Keratinocyte (primary cell): ENCODE results near the gene EIF4E1B. TPM values are rescaled to one million over a fixed set of nuclear protein-coding genes. Genes with fewer than 3 reads are reported as not detected.

Source experiments
- DNase-seq: peaks from one replicate; pipeline ENCODE4 v3.0.0-alpha.2; 2011; ENCODE audit warnings: low read depth, missing footprints, low spot score
- FAIRE-seq: peaks from 2 replicates; lab custom pipeline; 2011; peaks lifted over from hg19 to GRCh38; lab: Jason Lieb, UNC
- H2AFZ ChIP-seq: 2 replicates; pipeline ENCODE4 v1.6.0; 2012; ENCODE audit warnings: low read length, control low read depth, inconsistent platforms; ENCODE audit not compliant: control insufficient read depth
- H3K27ac ChIP-seq: 2 replicates; pipeline ENCODE4 v1.5.1; 2011; ENCODE audit warnings: low read length; ENCODE audit not compliant: control insufficient read depth, insufficient read depth
- H3K27me3 ChIP-seq: 3 replicates; pipeline ENCODE4 v1.6.0; 2011; ENCODE audit warnings: low read length; ENCODE audit not compliant: control insufficient read depth, insufficient read depth; ENCODE audit errors: extremely low read depth
- H3K36me3 ChIP-seq, 2 experiments: 2 replicates in 1 of 2; 3 replicates in 1 of 2; pipeline ENCODE4 v1.5.1; 2011; ENCODE audit warnings: low read length in 2 of 2, mild to moderate bottlenecking in 1 of 2; ENCODE audit not compliant: control insufficient read depth in 2 of 2, insufficient read depth in 2 of 2; ENCODE audit errors: extremely low read depth in 1 of 2
- H3K4me1 ChIP-seq: 3 replicates; pipeline ENCODE4 v1.5.1; 2011; ENCODE audit warnings: low read length; ENCODE audit not compliant: control insufficient read depth, insufficient read depth; ENCODE audit errors: extremely low read depth
- H3K4me2 ChIP-seq: 3 replicates; pipeline ENCODE4 v1.6.0; 2011; ENCODE audit warnings: low read depth, low read length; ENCODE audit not compliant: control insufficient read depth, insufficient read depth; ENCODE audit errors: extremely low read depth
- H3K4me3 ChIP-seq, 3 experiments: fragments of 200-600 bp in 1 of 3; sonication (generic) in 1 of 3; 2 replicates in 2 of 3; 3 replicates in 1 of 3; pipeline ENCODE4 v1.5.1; 2011 to 2016; ENCODE audit warnings: low read length in 3 of 3, mild to moderate bottlenecking in 3 of 3, control low read depth in 2 of 3, inconsistent platforms in 1 of 3, low read depth in 1 of 3, mixed read lengths in 1 of 3, mixed run types in 1 of 3, moderate library complexity in 1 of 3; ENCODE audit not compliant: control insufficient read depth in 2 of 3, insufficient read depth in 2 of 3; ENCODE audit errors: extremely low read depth in 1 of 3
- H3K79me2 ChIP-seq: 2 replicates; pipeline ENCODE4 v1.6.0; 2012; ENCODE audit warnings: low read length; ENCODE audit not compliant: control insufficient read depth, insufficient read depth
- H3K9ac ChIP-seq: 3 replicates; pipeline ENCODE4 v1.6.0; 2011; ENCODE audit warnings: low read length; ENCODE audit not compliant: control insufficient read depth, insufficient read depth; ENCODE audit errors: extremely low read depth
- H3K9me1 ChIP-seq: 3 replicates; pipeline ENCODE4 v1.6.0; 2011; ENCODE audit warnings: low read length; ENCODE audit not compliant: control insufficient read depth, insufficient read depth; ENCODE audit errors: extremely low read depth
- H3K9me3 ChIP-seq: 2 replicates; pipeline ENCODE4 v1.5.1; 2012; ENCODE audit warnings: low read depth, low read length; ENCODE audit not compliant: control insufficient read depth
- H4K20me1 ChIP-seq: 3 replicates; pipeline ENCODE4 v1.6.0; 2011; ENCODE audit warnings: low read length; ENCODE audit not compliant: control insufficient read depth, insufficient read depth; ENCODE audit errors: extremely low read depth
- EZH2 ChIP-seq: IDR thresholded peaks from one replicate; pipeline ENCODE4 v1.6.1; 2012; ENCODE audit warnings: inconsistent platforms, mild to moderate bottlenecking, low read length, moderate library complexity
- dilution Hi-C: fragments of 300-500 bp; cut with MboI; formaldehyde crosslinking; loops from one replicate; pipeline ENCODE4 v1.7.0; 2020; ENCODE audit warnings: low sequenced_read_pairs; ENCODE audit not compliant: extremely low pct_ligation_motif_present
- polyA plus RNA-seq, 5 experiments: library from polyadenylated mRNA; depleted of rRNA in 3 of 5; stranded (reverse) in 3 of 5; stranded (forward) in 1 of 5; unstranded in 1 of 5; fragments of >200 nt; gene quantifications; 1 replicate in 1 of 5; 2 replicates in 3 of 5; 3 replicates in 1 of 5; pipeline versions ENCODE4 v1.2.1 to v1.2.3, GENCODE V29; 2011 to 2012; ENCODE audit warnings: missing spikeins in 2 of 5, low read depth in 1 of 5, low replicate concordance in 1 of 5
- TF ChIP-seq, protein P1 (sequence below), 3 experiments: IDR thresholded peaks in 1 of 3; conservative IDR thresholded peaks in 1 of 3; optimal IDR thresholded peaks in 1 of 3; 2 replicates in 2 of 3; 3 replicates in 1 of 3; pipeline versions ENCODE3 to v1.5.1; 2011; ENCODE audit warnings: low read length in 3 of 3, mild to moderate bottlenecking in 3 of 3, moderate library complexity in 2 of 3, control low read depth in 1 of 3, inconsistent platforms in 1 of 3; ENCODE audit not compliant: insufficient read depth in 2 of 3; ENCODE audit errors: extremely low read depth in 1 of 3

EIF4E1B gene
- polyA plus RNA-seq, 1 donor (not counting 4 experiments of a cell fraction or from before 2014, with no cell fraction given) = not detected

DNA sequence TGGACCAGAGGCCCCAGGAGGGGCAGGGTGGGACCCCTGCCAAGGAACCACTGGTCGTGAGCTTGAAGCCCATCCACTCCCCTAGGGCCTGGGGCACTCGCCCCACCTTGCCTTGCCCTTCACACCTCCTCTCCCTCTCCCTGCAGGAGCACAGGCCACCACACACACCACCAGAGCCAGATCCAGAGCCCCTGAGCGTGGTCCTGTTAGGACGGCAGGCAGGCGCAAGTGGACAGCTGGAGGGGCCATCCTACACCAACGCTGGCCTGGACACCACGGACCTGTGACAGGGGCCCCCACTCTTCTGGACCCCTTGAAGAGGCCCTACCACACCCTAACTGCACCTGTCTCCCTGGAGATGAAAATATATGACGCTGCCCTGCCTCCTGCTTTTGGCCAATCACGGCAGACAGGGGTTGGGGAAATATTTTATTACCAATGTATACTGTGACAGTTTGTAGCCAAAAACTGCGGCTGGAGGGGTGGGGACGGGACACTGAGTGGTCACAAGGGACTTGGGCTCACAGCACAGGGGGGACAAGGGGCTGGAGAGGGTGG lies 35.0 kb upstream of the EIF4E1B start:
- Histone ChIP-seq H3K79me2 (no peaks in the 10 kb centered on the region), H3K27ac (no peak overlapping the region), H3K9me3 (peaks cover 6% of the 10 kb centered on the region), H3K4me3 (no peak overlapping the region), H3K9me1 (no peaks in the 10 kb centered on the region), H3K27me3 (no peaks in the 10 kb centered on the region), H3K4me1 (peaks cover 3% of the 10 kb centered on the region), H3K4me2 (no peak overlapping the region), H3K36me3 (peaks cover 3 to 4% of the 10 kb centered on the region in 2 experiments), H3K9ac (no peak overlapping the region), H2AFZ (no peak overlapping the region), H4K20me1 (no peaks in the 10 kb centered on the region)
- FAIRE-seq (no peak), DNase-seq (no peak)
- TF ChIP-seq, protein P1, sequence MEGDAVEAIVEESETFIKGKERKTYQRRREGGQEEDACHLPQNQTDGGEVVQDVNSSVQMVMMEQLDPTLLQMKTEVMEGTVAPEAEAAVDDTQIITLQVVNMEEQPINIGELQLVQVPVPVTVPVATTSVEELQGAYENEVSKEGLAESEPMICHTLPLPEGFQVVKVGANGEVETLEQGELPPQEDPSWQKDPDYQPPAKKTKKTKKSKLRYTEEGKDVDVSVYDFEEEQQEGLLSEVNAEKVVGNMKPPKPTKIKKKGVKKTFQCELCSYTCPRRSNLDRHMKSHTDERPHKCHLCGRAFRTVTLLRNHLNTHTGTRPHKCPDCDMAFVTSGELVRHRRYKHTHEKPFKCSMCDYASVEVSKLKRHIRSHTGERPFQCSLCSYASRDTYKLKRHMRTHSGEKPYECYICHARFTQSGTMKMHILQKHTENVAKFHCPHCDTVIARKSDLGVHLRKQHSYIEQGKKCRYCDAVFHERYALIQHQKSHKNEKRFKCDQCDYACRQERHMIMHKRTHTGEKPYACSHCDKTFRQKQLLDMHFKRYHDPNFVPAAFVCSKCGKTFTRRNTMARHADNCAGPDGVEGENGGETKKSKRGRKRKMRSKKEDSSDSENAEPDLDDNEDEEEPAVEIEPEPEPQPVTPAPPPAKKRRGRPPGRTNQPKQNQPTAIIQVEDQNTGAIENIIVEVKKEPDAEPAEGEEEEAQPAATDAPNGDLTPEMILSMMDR (optimal IDR thresholded peaks at IDR 0.05 in 1 of 3, IDR thresholded peaks at IDR 0.05 in 1 of 3, conservative IDR thresholded peaks at IDR 0.05 in 1 of 3; ENCODE audit: extremely low read depth in 1 of 3, insufficient read depth in 2 of 3, low read length in 3 of 3) = no peak
- no peak for TF ChIP-seq EZH2
- dilution Hi-C loops = no loop called here

DNA sequence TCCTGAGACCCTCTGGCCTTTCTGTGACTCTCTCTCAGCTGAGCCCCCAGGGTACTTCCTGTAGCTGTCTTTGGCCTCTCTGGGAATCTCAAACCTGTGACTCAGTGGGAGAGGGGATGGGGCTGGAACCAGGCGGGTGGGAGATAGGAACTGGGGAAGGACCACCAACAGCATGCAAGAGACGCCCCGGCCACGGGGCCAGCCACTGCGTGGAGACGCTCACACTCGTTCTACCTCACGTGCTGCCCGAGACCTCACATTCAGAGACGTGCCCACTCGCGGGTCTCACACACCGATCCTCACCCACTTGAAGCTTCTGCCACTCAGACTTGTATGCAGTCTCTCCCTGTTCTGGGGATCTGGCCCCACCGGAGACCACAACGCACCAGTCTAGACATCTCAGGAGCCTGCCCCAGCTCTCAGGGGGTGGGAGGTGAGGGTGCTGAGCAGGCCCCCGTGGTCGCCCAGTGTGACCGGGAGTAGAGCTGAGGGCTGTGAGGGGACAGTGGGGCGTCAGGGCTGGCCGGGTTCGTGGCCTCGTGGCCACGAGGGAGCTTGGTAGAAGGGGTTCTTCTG lies 34.3 kb upstream of the EIF4E1B start:
- FAIRE-seq = no peak
- TF ChIP-seq, protein P1 (optimal IDR thresholded peaks at IDR 0.05 in 1 of 3, IDR thresholded peaks at IDR 0.05 in 1 of 3, conservative IDR thresholded peaks at IDR 0.05 in 1 of 3; ENCODE audit: extremely low read depth in 1 of 3, insufficient read depth in 2 of 3, low read length in 3 of 3) = no peak
- TF ChIP-seq EZH2 = no peak

More for the DNA sequence above, 34.3 kb upstream of the EIF4E1B start:
- no peak overlapping the region for H2AFZ ChIP-seq
- DNase-seq = no peak
- H3K4me2 ChIP-seq = no peak overlapping the region
- H3K4me1 ChIP-seq = no peaks in the 10 kb centered on the region
- no peak overlapping the region for H3K4me3 ChIP-seq
- no peaks in the 10 kb centered on the region for H4K20me1 ChIP-seq
- peaks cover 6% of the 10 kb centered on the region for H3K9me3 ChIP-seq
- no peaks in the 10 kb centered on the region for H3K9me1 ChIP-seq
- peaks cover 3 to 4% of the 10 kb centered on the region in 2 experiments for H3K36me3 ChIP-seq
- dilution Hi-C loops = no loop called here
- H3K27me3 ChIP-seq = no peaks in the 10 kb centered on the region
- no peak overlapping the region for H3K9ac ChIP-seq
- no peak overlapping the region for H3K27ac ChIP-seq
- no peaks in the 10 kb centered on the region for H3K79me2 ChIP-seq
